HL-60 (cell line): Measurements from ENCODE around the gene CWF19L1.
A peak's percentile ranks its signal among the peaks of the same experiment; 100 is the strongest.

Source experiments
- DNase-seq, 2 experiments: peaks; one replicate each; pipeline ENCODE4 v3.0.0-alpha.2; 2010 to 2020; ENCODE audit warnings: low read depth in 1 of 2, low spot score in 1 of 2
- H3K27ac ChIP-seq: fragments of 250-450 bp; sonication (Bioruptor Pico); replicated peaks from 2 replicates; pipeline ENCODE4 v1.5.1; 2020; ENCODE audit warnings: mild to moderate bottlenecking, moderate library complexity
- H3K27me3 ChIP-seq: fragments of 250-450 bp; sonication (Bioruptor Pico); 2 replicates; pipeline ENCODE4 v1.5.1; 2021; ENCODE audit warnings: mild to moderate bottlenecking, moderate library complexity; ENCODE audit not compliant: insufficient read depth, poor library complexity, severe bottlenecking
- H3K4me3 ChIP-seq: replicated peaks from 2 replicates; pipeline ENCODE4 v1.5.1; 2011; ENCODE audit warnings: mild to moderate bottlenecking, control low read depth, low read length; ENCODE audit not compliant: insufficient read depth
- GABPA ChIP-seq: IDR thresholded peaks from 2 replicates; pipeline ENCODE4 v1.6.1; 2012; ENCODE audit warnings: low read depth
- POLR2AphosphoS5 ChIP-seq: IDR thresholded peaks from 2 replicates; pipeline ENCODE4 v1.6.1; 2012; ENCODE audit warnings: low read depth
- SPI1 ChIP-seq: IDR thresholded peaks from 2 replicates; pipeline ENCODE4 v1.6.1; 2012; ENCODE audit warnings: low read depth, mild to moderate bottlenecking, borderline replicate concordance
- TF ChIP-seq, protein P1 (sequence below): IDR thresholded peaks from one replicate; pipeline ENCODE4 v1.5.1; 2011; ENCODE audit warnings: low read length, control low read depth, inconsistent platforms; ENCODE audit not compliant: insufficient read depth
- TF ChIP-seq, protein P2 (sequence below): IDR thresholded peaks from 2 replicates; pipeline ENCODE4 v1.6.1; 2012; ENCODE audit warnings: low read depth; ENCODE audit not compliant: insufficient replicate concordance

CWF19L1 gene

DNA sequence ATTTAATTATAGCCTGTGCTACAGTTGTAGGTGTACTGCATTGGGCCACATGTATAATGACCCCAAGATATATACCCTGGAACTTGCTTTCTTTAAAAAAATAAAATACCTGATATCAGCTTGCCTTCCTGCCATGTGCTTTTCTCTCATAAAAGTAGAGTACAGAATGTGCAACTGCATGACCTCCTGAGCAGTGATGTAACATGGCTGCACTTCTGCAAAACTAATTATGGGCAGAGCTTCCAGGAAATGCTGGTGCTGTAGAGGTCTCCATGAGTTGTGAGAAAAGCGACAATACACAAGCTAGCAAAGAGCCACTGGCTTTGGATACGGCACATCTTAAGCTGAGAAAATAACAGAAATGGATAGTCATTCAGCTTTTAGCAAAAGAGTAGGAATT lies 75.1 kb downstream of the CWF19L1 start:
- peak in 1 of 2 experiments; percentile 83 for DNase-seq
- Histone ChIP-seq H3K27ac (peak overlapping the region; percentile 78), H3K27me3 (no peaks in the 10 kb centered on the region), H3K4me3 (no peak overlapping the region)
- TF ChIP-seq, protein P1, sequence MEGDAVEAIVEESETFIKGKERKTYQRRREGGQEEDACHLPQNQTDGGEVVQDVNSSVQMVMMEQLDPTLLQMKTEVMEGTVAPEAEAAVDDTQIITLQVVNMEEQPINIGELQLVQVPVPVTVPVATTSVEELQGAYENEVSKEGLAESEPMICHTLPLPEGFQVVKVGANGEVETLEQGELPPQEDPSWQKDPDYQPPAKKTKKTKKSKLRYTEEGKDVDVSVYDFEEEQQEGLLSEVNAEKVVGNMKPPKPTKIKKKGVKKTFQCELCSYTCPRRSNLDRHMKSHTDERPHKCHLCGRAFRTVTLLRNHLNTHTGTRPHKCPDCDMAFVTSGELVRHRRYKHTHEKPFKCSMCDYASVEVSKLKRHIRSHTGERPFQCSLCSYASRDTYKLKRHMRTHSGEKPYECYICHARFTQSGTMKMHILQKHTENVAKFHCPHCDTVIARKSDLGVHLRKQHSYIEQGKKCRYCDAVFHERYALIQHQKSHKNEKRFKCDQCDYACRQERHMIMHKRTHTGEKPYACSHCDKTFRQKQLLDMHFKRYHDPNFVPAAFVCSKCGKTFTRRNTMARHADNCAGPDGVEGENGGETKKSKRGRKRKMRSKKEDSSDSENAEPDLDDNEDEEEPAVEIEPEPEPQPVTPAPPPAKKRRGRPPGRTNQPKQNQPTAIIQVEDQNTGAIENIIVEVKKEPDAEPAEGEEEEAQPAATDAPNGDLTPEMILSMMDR, result no peak
- TF ChIP-seq POLR2AphosphoS5 (peak; percentile 55; the same call in 1 of the 2 replicates), SPI1 (peak; percentile 96)
- TF ChIP-seq, protein P2, sequence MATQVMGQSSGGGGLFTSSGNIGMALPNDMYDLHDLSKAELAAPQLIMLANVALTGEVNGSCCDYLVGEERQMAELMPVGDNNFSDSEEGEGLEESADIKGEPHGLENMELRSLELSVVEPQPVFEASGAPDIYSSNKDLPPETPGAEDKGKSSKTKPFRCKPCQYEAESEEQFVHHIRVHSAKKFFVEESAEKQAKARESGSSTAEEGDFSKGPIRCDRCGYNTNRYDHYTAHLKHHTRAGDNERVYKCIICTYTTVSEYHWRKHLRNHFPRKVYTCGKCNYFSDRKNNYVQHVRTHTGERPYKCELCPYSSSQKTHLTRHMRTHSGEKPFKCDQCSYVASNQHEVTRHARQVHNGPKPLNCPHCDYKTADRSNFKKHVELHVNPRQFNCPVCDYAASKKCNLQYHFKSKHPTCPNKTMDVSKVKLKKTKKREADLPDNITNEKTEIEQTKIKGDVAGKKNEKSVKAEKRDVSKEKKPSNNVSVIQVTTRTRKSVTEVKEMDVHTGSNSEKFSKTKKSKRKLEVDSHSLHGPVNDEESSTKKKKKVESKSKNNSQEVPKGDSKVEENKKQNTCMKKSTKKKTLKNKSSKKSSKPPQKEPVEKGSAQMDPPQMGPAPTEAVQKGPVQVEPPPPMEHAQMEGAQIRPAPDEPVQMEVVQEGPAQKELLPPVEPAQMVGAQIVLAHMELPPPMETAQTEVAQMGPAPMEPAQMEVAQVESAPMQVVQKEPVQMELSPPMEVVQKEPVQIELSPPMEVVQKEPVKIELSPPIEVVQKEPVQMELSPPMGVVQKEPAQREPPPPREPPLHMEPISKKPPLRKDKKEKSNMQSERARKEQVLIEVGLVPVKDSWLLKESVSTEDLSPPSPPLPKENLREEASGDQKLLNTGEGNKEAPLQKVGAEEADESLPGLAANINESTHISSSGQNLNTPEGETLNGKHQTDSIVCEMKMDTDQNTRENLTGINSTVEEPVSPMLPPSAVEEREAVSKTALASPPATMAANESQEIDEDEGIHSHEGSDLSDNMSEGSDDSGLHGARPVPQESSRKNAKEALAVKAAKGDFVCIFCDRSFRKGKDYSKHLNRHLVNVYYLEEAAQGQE, result no peak

DNA sequence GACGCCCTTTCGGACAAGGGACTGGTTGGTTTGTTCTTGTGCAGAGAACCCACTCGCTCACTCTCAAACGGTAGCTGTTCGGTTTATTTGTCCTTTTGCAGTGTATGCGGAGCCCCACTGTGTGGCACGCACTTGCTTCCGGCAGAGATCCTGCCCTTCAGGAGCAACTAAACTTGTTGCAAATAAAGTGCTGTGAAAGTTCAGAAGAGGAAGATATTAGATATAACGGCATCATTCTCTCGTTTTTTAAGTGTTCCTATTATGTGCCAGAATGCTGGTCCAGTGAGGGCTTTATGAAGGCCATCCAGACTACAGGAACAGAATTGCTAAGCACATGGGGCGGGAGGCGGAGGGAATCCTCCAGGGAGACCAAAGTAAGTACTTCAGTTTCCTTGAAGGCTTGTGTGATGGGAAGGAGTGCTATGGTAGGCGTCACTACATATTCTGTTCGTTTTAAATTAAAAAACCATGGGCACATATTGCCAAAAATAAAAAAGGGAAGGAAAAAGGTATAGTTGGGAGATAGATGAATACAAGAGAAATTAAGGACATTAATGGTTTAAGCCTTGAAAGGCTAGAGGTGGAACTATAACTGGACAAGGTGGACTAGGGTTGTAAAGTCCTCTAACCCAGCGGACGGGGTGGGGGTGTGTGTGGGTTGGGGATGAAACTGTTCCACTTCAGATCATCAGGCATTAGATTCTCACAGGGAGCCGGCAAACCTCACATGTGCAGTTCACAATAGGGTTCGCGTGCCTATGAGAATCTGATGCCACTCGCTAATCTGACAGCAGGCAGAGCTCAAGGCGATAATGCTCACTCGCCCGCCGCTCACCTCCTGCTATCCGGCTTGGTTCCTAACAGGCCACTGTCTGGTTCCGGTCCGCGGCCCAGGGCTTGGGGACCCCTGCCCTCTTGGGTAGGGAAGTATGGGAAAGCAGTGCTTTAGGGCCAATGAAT lies 80.9 kb downstream of the CWF19L1 start:
- TF ChIP-seq SPI1 (no peak), GABPA (peak; percentile 34; the same call in 1 of the 2 replicates), POLR2AphosphoS5 (0 out of 2 replicates have a peak, but pooled peaks have one; percentile 80)
- TF ChIP-seq, protein P1, result no peak
- TF ChIP-seq, protein P2, result peak; percentile 48
- Histone ChIP-seq H3K27ac (peak overlapping the region; percentile 97), H3K4me3 (peak overlapping the region; percentile 70), H3K27me3 (no peaks in the 10 kb centered on the region)
- DNase-seq, result peak in 1 of 2 experiments; percentile 64

DNA sequence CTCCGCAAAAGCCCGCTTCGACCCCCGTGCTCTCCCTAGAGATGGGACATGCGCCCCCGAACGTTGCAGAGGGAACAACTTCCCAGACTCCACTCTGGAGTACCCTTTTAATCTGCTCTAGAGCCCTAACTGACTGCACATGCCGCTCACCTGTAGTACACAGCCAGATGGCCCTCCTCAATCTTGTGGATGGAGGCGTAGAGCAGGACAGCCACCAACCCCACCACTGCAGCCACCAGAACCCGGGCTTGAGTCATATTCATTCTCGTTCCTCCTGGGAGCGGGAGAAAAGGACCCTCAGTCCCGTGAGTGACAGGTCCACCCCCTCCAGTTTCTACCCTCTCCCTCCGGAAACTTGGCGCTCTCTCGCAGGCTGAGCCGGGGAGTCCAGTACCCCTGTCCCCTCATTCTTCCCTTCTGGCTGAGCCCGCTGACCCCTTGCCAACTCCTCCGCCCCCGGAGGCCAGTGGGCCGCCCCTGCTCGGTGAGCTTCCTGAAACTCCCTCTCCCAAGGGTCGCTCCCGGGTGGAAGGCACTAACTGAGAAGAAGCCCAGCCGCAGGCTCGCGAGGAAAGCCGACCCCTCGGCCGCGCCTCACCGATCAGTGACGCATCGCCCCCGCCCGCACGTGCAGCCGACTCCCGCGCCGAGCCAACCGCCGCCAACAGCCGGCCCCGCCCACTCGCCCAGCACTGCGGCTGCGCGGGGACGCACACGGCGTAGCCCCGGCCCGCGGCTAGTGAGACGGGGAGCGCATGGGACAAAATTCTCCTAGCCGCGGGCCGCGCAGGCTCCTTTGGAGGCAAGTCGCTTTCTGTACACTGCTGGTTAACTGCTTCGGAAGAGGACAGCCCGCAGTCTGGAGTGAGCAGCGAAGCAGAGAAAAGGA lies 81.8 kb downstream of the CWF19L1 start, which contains the start of gene ERLIN1:
Gene ERLIN1, minus strand, starts transcription at position 666 of the 889 bp plus-strand sequence. Its CDS starts 403 bp downstream, at position 263.
- TF ChIP-seq SPI1 (no peak), POLR2AphosphoS5 (peak; percentile 73), GABPA (no peak)
- TF ChIP-seq, protein P1, result no peak
- H3K27ac ChIP-seq, result peak within 1 kb of the TSS; percentile 97

More for the DNA sequence above, 81.8 kb downstream of the CWF19L1 start, which contains the start of gene ERLIN1:
- DNase-seq, result peak; percentile 88 to 92
- Histone ChIP-seq H3K4me3 (peak within 1 kb of the TSS; percentile 70), H3K27me3 (no peaks in the 10 kb centered on the region)
